Esophagus muscularis mucosa (tissue), 3 donors: Measurements from ENCODE around the gene WDFY4.

Experiments used
- POLR2A ChIP-seq: fragments of 450-650 bp; IDR thresholded peaks from one replicate; pipeline ENCODE4 v1.6.1; 2017; ENCODE audit warnings: antibody characterized with exemption, moderate library complexity, mild to moderate bottlenecking, low read depth
- TF ChIP-seq, protein P1 (sequence below), 3 experiments: fragments of 200-600 bp in 2 of 3; fragments of 450-650 bp in 1 of 3; sonication (generic) in 2 of 3; IDR thresholded peaks; one replicate each; pipeline ENCODE4 v1.5.1; 2017 to 2019; ENCODE audit warnings: antibody characterized with exemption in 3 of 3, mild to moderate bottlenecking in 2 of 3, moderate library complexity in 1 of 3

DNA sequence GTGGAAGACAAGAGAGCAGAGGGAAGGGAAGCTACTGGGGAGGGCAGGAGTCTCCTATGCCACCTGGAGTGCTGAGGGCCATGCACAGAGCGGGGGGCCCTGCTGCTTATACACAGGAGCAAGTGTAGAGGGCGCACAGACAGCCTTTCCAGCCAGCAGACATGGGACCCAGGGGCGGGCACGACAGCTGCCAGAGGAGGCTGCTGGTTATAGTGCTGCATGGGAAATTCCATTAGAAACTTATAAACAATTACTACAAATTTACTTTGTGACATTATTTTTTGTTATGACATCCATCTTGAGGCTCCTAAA lies 90.5 kb downstream of the WDFY4 start:
- TF ChIP-seq, protein P1, sequence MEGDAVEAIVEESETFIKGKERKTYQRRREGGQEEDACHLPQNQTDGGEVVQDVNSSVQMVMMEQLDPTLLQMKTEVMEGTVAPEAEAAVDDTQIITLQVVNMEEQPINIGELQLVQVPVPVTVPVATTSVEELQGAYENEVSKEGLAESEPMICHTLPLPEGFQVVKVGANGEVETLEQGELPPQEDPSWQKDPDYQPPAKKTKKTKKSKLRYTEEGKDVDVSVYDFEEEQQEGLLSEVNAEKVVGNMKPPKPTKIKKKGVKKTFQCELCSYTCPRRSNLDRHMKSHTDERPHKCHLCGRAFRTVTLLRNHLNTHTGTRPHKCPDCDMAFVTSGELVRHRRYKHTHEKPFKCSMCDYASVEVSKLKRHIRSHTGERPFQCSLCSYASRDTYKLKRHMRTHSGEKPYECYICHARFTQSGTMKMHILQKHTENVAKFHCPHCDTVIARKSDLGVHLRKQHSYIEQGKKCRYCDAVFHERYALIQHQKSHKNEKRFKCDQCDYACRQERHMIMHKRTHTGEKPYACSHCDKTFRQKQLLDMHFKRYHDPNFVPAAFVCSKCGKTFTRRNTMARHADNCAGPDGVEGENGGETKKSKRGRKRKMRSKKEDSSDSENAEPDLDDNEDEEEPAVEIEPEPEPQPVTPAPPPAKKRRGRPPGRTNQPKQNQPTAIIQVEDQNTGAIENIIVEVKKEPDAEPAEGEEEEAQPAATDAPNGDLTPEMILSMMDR (IDR thresholded peaks at IDR 0.05) = no peak
- TF ChIP-seq POLR2A = no peak
